NCI-H510A treated with DMSO at 0.1 percent for 48 hours (cell line): ENCODE results near the gene PXDN.
"Not testable (repeated sequence)": the region's sequence is repeated elsewhere in the genome, so short reads cannot be mapped to it uniquely, and the experiment has no call there.

Experiments
- DNase-seq: peaks from one replicate; lab custom pipeline; 2025; lab: John Stamatoyannopoulos, UW

PXDN gene

DNA sequence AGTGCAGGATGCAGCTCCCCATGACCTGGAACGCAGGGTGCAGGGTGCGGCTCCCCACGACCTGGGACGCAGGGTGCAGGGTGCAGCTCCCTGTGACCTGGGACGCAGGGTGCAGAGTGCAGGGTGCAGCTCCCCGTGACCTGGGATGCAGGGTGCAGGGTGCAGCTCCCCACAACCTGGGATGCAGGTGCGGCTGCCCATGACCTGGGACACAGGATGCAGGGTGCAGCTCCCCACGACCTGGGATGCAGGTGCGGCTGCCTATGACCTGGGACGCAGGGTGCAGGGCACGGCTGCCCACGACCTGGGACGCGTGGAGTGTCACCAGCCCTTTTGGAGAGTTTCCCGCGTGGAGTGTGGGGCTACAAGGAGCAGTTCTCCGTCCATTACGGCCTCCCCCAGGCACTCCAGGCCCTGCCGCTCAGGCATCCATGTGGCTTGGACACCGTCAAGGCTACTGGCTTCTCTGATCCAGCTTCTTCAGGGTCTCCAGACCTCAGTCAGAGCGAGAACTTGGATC, 38.7 kb downstream of the PXDN start:
- DNase-seq, result no peak

DNA sequence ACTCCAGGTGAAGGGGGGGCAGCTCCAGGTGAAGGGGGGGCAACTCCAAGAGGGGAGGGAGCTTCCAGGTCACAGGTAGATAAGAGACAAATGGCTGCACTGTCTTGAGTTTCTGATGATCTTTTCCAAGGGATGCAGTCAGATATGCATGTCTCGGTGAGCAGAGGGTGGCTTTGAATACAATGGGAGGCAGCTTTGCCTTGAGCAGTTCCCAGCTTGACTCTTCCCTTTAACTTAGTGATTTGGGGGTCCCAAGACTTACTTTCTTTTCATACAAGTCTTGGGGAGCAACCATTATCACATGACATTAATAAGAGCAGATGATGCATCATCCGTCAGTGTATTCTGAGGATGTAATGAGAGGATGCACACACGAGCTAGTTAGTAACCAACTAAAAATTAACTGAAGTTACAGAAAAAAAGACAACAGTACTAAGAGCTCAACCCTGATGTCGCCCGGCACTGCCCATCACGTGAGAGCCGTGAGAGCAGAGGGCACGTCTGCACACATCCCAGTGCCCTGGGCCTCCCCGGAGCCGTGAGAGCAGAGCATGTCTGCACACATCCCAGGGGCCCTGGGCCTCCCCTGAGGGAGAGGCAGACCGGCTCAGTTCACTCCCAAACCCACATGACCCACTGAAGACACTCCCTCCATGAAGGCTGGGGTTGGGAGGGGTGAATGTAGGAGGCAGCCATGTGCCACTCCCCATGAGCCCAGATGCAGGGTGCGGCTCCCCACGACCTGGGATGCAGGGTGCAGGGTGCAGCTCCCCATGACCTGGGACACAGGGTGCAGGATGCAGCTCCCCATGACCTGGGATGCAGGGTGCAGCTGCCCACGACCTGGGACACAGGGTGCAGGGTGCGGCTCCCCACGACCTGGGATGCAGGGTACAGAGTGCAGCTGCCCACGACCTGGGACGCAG, 39.4 kb downstream of the PXDN start:
- DNase-seq, result no peak

GRCh38 chr2:1702186-1702565, 42.1 kb downstream of the PXDN start:
- no peak for DNase-seq

GRCh38 chr2:1701556-1702185, 42.6 kb downstream of the PXDN start:
- DNase-seq, result peak; percentile 81

DNA sequence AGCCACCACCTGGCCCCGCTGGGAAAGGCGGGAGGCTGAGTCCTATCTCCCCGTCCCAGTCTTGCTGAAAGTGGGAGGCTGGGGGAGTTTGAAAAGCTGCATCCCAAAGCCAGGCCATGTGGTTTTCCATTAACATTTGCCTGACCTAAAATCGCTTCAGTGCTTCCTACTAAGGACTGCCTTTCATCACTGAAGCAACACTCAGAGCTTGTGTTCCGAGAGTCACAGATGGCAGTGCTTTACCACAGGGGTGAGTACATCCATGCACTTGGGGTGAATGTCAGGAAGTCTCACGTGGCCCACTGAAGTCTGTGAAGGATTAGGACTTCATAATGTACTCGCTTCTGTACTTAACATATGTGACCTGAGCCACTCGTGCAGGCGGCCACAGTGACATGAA, 43.3 kb downstream of the PXDN start:
- DNase-seq, result no peak

- DNase-seq, result not testable (repeated sequence)
These were observed 43.9 kb downstream of the PXDN start for GRCh38 chr2:1700427-1700826.

GRCh38 chr2:1698188-1698945, 45.9 kb downstream of the PXDN start:
- DNase-seq, result no peak

DNA sequence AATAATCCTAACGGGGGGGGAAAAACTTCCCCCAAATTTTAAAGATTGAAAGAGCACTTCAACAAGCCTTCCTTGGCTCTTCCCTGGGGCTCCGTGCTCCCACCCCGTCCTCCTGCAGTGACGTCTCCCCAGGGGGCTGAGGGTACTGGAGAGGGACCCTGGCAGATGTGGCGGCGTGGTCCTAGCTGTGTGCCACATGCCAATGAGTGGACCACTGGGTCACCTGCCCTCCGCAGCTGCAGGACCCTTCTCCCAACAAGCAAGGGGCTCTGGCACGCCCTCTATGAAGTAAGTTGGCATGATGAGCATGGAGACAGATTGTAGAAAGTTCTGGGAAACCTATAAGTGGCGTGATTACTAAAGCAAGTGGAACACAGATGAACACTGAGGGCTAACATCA, 46.7 kb downstream of the PXDN start:
- DNase-seq, result no peak

DNA sequence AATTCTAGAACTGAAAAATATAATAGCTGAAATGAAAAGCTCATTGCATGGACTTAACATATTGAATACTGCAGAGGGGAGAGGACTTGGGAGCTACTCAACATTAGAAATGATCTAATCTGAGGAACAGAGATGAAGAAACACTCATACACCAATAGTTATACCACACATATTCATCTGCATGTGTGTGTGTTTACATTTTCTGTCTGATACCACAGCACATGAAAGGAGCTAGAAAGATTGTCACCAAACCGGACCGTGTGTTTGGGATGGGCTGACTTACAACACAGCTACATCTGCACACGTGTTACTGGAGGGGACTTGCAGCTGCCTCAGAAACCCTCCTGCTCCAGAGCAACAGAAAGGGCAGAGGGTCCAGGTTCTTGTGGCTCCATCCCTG, 47.8 kb downstream of the PXDN start:
- DNase-seq, result no peak

DNA sequence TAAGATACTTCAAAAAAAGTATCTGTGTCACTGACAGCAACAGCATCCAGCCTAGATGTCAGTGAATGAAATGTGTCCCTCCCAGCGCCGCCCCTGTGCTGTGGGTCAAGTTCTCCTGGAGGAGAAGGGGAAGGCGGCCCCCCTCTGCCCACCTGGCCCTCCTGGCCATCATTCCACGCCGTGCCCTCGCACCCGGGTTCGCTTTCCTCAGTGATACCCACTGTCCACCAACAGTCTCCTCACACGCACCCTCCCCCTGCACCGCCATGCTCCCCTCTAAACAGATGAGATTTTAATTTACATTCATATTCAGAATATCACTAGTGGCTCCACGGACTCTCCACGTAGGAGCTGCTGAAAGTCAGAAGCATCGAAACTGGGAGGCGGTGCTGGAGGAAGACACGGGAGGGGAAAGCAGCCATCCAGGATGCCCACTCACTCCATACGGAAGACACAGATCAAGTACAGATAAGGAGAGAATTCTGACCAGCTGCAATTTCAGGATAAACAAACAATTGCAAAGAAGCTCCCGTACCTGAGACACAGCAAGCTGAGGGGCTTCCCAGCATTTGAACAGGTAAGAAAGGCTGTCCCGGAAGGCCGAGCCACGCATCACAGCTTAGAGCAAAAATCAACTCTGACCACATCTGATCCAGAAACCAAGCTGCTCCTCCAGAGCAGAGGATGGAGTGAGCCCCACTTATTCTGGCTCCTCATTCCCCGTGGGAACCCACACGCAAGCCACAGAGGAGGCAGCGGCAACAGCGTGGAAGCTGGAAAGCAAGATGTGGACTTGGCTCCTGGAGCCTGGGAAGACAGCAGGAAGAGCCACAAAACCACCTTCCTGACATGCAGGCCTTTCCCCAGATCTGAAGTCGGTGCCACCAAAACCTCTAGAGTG, 49.7 kb downstream of the PXDN start:
- DNase-seq, result no peak

- no peak for DNase-seq
These were observed 50.6 kb downstream of the PXDN start for GRCh38 chr2:1693723-1694122.

DNA sequence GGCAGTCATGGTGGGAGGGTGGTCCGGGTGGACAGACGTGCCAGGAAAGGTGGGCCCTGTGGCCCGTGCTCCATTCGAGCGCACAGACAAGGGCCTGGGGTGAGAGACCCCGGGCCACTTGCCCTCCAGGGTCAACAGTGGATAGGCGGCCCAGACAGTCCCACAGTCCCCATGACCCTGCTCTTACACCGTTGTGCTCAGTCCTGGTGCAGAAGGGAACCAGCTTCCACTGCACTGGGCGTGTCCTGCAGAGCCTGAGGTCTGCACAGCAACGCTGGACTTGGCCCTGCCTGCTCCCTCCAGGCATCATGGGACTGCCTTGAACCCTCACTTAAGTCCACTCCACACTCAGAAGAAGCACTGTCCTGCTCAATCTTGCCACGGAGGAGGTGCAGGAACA, 52.0 kb downstream of the PXDN start:
- no peak for DNase-seq

DNA sequence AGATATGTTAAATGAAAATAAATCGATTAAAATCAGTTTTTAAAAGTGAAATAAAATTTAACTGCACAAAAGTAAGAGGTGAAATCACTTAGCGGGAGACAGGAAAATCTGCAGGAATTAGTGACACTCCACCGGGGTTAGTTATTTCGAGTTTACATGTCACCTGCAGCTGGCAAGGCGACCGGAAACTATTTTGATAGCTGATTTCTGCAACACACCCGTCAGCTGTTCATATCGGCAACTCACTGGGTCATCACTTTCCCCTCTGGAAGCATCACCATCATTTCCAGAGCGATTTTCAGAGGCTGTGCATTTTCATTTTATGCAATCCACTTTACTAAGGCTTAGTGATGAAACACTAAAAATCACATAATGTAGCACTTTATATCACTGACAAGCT, 52.9 kb downstream of the PXDN start:
- DNase-seq, result no peak

- DNase-seq, result no peak
These were observed 54.1 kb downstream of the PXDN start for GRCh38 chr2:1690056-1690775.

DNA sequence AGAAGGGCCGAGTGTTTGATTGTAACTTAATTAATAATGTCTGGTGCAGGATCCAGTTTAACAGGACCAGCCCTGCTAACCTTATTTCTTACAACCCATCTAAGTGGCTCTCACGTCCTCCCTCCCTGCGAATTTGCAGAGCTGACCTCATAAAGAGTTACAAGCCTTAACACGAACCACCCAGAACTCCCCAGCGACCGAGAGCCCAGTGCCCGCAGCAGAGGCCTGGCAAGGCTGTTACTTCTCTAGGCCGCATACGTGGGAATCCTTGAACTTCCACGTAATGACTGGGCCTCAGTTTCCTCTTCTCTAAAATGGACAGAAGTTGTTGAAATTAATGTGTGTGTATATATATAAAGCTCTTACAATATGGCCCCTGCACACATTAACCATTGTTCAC, 55.5 kb downstream of the PXDN start:
- DNase-seq, result no peak

DNA sequence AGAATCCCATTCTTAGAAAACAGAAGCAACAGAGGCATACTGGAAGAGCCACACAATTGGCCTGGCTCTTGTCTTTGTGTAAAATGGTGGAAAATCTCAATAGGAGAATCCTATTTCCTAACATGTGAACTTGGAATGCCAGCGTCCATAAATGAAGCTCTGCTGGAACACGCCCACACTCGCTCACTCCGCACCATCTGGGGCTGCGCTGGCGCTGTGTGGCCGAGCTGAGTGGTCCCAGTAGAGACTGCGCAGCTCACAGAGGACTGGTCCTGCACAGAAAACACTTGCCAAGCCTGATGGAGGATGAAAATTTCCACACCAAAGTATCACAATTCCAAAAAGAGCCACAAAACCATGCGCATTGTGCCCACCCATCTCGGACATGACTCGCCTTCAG, 56.2 kb downstream of the PXDN start:
- no peak for DNase-seq

- no peak for DNase-seq
These were observed 57.1 kb downstream of the PXDN start for GRCh38 chr2:1687254-1687653.

- DNase-seq, result no peak
These were observed 57.6 kb downstream of the PXDN start for GRCh38 chr2:1686784-1687105.

- no peak for DNase-seq
These were observed 58.1 kb downstream of the PXDN start for GRCh38 chr2:1685957-1686783.
